ENCODE measurements around the gene CCDC54. TPM values are rescaled to one million over a fixed set of nuclear protein-coding genes. Genes with fewer than 3 reads are reported as not detected.

The CCDC54 gene
- total and polyA plus RNA-seq, 2 of the 8 experiments (the other 6 are each of a cell fraction or from before 2014, with no cell fraction given), result not detected

- TF ChIP-seq CHD7 (IDR thresholded peaks at IDR 0.05; ENCODE audit: insufficient replicate concordance, low read length) (no peak), CREB1 (IDR thresholded peaks at IDR 0.05) (no peak), CTCF (IDR thresholded peaks at IDR 0.05; ENCODE audit: control extremely low read depth in 1 of 3, insufficient read depth in 1 of 3, low read depth in 1 of 3, low read length in 3 of 3) (no peak), GTF2F1 (IDR thresholded peaks at IDR 0.05; ENCODE audit: borderline replicate concordance, low read depth, low read length) (no peak), USF2 (IDR thresholded peaks at IDR 0.05; ENCODE audit: low read length) (no peak), SIRT6 (IDR thresholded peaks at IDR 0.05; ENCODE audit: low read length) (no peak), CEBPB (IDR thresholded peaks at IDR 0.05; ENCODE audit: low read depth, low read length) (no peak), RFX5 (IDR thresholded peaks at IDR 0.05; ENCODE audit: borderline replicate concordance, low read depth, low read length) (no peak)
Observed at GRCh38 chr3:107401301-107401700, 24.1 kb downstream of the CCDC54 start (continued).
